Measurements from ENCODE around the gene SPRY2. TPM values are rescaled to one million over a fixed set of nuclear protein-coding genes. Genes with fewer than 3 reads are reported as not detected.

SPRY2 gene
- total RNA-seq, 2 donors from 2014 or later = 26.5 to 33.3 TPM

DNA sequence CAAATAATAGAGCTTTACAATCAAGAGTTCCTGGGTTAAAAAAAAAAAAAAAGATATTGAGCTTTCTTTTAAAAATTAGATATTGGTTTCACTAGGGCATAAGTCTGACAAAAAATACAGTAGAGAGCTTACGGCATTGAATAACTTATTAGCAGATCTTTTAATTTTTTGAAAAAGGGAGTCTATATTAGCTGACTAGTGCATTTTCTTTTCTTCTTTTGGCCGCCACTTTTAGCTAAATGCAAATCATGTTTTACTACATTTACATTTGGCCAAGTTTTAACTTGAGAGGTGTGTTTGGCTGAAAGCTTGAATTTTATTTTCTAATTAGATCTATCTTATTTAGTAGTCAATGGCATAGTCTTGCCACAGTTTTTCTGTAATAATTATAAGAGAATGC, 43.4 kb downstream of the SPRY2 start:
- Histone ChIP-seq H3K4me3 (no peak overlapping the region), H3K36me3 (replicated peaks in 1 of 2; ENCODE audit: insufficient read depth in 1 of 2, low read depth in 2 of 2) (no peaks in the 10 kb centered on the region), H3K27ac (no peak overlapping the region), H3K4me1 (no peaks in the 10 kb centered on the region), H3K27me3 (no peaks in the 10 kb centered on the region), H3K9me3 (no peaks in the 10 kb centered on the region)
- 69 to 71% methylated on average over 2 of the region's 2 CpGs for WGBS, 2 donors
- no peak for DNase-seq
- ATAC-seq = no peak
- TF ChIP-seq, protein P1, sequence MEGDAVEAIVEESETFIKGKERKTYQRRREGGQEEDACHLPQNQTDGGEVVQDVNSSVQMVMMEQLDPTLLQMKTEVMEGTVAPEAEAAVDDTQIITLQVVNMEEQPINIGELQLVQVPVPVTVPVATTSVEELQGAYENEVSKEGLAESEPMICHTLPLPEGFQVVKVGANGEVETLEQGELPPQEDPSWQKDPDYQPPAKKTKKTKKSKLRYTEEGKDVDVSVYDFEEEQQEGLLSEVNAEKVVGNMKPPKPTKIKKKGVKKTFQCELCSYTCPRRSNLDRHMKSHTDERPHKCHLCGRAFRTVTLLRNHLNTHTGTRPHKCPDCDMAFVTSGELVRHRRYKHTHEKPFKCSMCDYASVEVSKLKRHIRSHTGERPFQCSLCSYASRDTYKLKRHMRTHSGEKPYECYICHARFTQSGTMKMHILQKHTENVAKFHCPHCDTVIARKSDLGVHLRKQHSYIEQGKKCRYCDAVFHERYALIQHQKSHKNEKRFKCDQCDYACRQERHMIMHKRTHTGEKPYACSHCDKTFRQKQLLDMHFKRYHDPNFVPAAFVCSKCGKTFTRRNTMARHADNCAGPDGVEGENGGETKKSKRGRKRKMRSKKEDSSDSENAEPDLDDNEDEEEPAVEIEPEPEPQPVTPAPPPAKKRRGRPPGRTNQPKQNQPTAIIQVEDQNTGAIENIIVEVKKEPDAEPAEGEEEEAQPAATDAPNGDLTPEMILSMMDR (IDR thresholded peaks at IDR 0.05) = no peak
- no peak for TF ChIP-seq POLR2A (IDR thresholded peaks at IDR 0.05)
- intact Hi-C loops (cut with DNase I) = no loop called here

DNA sequence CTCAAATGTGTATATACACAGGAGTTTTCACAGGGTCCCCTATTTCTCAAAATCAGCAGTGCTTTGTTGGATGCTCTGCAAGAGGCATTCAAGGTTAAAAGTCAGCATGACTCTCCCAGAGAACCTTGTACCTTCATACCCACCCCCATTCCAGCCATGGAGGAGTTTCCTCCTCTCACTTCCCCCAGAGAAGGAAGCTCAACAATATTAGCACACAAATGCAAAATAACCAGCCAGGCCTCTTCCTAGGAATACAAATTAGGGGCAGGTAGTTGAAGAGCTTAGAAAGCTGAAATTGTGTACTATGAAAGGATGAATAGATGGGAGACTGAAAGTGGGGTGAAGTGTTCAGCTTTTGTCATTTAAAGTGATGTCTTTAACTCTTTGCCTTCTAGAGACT, 43.8 kb downstream of the SPRY2 start:
- no peak for ATAC-seq
- H3K4me1 ChIP-seq = no peaks in the 10 kb centered on the region
- intact Hi-C loops (cut with DNase I) = no loop called here
- no peak for TF ChIP-seq POLR2A (IDR thresholded peaks at IDR 0.05)
- TF ChIP-seq, protein P1 (IDR thresholded peaks at IDR 0.05) = no peak
- H3K27me3 ChIP-seq = no peaks in the 10 kb centered on the region
- no peak overlapping the region for H3K4me3 ChIP-seq
- H3K9me3 ChIP-seq = no peaks in the 10 kb centered on the region
- DNase-seq = no peak
- H3K27ac ChIP-seq = no peak overlapping the region
- no peaks in the 10 kb centered on the region for H3K36me3 ChIP-seq (replicated peaks in 1 of 2; ENCODE audit: insufficient read depth in 1 of 2, low read depth in 2 of 2)

DNA sequence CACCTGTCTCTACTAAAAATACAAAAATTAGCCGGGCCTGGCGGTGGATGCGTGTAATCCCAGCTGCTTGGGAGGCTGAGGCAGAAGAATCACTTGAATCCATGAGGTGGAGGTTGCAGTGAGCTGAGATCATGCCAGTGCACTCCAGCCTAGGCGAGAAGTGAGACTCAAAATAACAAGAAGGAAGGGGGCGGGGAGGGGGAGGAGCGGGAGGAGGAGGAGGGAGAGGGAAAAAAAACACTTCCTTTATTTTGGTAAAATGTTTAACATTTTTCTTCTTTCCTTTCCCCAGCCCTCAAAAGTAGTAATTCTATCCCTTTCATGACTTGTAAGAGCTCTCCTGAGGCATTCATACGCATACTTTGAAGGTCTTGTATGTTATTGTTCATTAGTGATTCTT, 44.3 kb downstream of the SPRY2 start:
- TF ChIP-seq POLR2A (IDR thresholded peaks at IDR 0.05) = no peak
- TF ChIP-seq, protein P1 (IDR thresholded peaks at IDR 0.05) = no peak
- H3K4me3 ChIP-seq = no peak overlapping the region
- no peaks in the 10 kb centered on the region for H3K4me1 ChIP-seq
- no peaks in the 10 kb centered on the region for H3K27me3 ChIP-seq
- DNase-seq = no peak
- H3K36me3 ChIP-seq (replicated peaks in 1 of 2; ENCODE audit: insufficient read depth in 1 of 2, low read depth in 2 of 2) = no peaks in the 10 kb centered on the region
- intact Hi-C loops (cut with DNase I) = no loop called here
- no peak overlapping the region for H3K27ac ChIP-seq
- WGBS, 2 donors = 88 to 92% methylated on average over 7 of the region's 7 CpGs
- H3K9me3 ChIP-seq = no peaks in the 10 kb centered on the region
- ATAC-seq = no peak

DNA sequence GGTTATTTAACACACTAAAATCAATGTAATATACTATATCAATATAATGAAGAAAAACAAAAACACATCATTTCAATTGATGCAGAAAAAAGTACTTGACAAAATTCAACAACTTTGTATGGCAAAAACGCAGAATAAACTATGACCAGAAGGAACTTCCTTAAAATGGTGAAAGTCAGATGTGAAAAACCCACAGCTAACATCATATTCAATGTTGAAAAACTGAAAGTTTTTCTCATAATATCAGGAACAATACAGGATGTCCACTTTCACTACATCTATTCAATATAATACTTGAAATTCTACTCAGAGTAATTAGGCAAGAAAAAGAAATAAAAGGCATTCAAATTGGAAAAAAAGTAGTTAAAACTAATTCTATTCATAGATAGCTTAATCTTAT, 50.3 kb downstream of the SPRY2 start:
- DNase-seq (no peak), ATAC-seq (no peak)
- Histone ChIP-seq H3K27ac (no peak overlapping the region), H3K27me3 (no peaks in the 10 kb centered on the region), H3K9me3 (no peaks in the 10 kb centered on the region), H3K4me3 (no peak overlapping the region), H3K36me3 (replicated peaks in 1 of 2; ENCODE audit: insufficient read depth in 1 of 2, low read depth in 2 of 2) (no peaks in the 10 kb centered on the region), H3K4me1 (no peaks in the 10 kb centered on the region)
- intact Hi-C loops (cut with DNase I) = no loop called here
- 50 to 73% methylated on average over 1 of the region's 1 CpG for WGBS, 2 donors
- TF ChIP-seq, protein P1 (IDR thresholded peaks at IDR 0.05) = no peak
- no peak for TF ChIP-seq POLR2A (IDR thresholded peaks at IDR 0.05)

Small RNA genes lying within 50 kb of the gene (small RNA-seq; reads per million reads assigned to genes)
- gene RNU6-61P = not detected

Measured in body of pancreas (tissue), 4 donors.